Measurements from ENCODE around the gene LRRC47. TPM values are rescaled to one million over a fixed set of nuclear protein-coding genes. Genes with fewer than 3 reads are reported as not detected.

LRRC47 gene
- total and polyA plus RNA-seq, 2 of the 13 experiments (the other 11 are each of a cell fraction or from before 2014, with no cell fraction given) = 18.3 to 52.5 TPM

- TF ChIP-seq MLLT10 (CRISPR knock-in tag; IDR thresholded peaks at IDR 0.05) (no peak), TRIM22 (IDR thresholded peaks at IDR 0.05) (no peak), ZNF441 (CRISPR knock-in tag; IDR thresholded peaks at IDR 0.05; ENCODE audit: borderline replicate concordance) (no peak), HIC2 (CRISPR knock-in tag; IDR thresholded peaks at IDR 0.05; ENCODE audit: low read depth) (peak; percentile 97), SMYD3 (CRISPR knock-in tag; IDR thresholded peaks at IDR 0.05) (peak; percentile 67; the same call in 1 of the 2 replicates), SKIL (CRISPR knock-in tag; IDR thresholded peaks at IDR 0.05; ENCODE audit: borderline replicate concordance) (no peak; the same call in 1 of the 2 replicates), ZNF883 (CRISPR knock-in tag; IDR thresholded peaks at IDR 0.05; ENCODE audit: not compliant biosample characterization) (peak; percentile 20), HIVEP1 (CRISPR knock-in tag; IDR thresholded peaks at IDR 0.05) (0 out of 2 replicates have a peak, but pooled peaks have one; percentile 52), EEA1 (CRISPR knock-in tag; IDR thresholded peaks at IDR 0.05; ENCODE audit: borderline replicate concordance) (peak; percentile 83; the same call in 1 of the 2 replicates), FOXM1 (CRISPR knock-in tag; IDR thresholded peaks at IDR 0.05) (no peak), EP300 (IDR thresholded peaks at IDR 0.05; ENCODE audit: low read depth in 2 of 2, low read length in 2 of 2) (no peak; a peak in 1 of 4 replicates), EP300 (CRISPR knock-in tag; IDR thresholded peaks at IDR 0.05; ENCODE audit: borderline replicate concordance) (0 out of 2 replicates have a peak, but pooled peaks have one; percentile 33), ZBTB4 (CRISPR knock-in tag; IDR thresholded peaks at IDR 0.05; ENCODE audit: borderline replicate concordance) (0 out of 2 replicates have a peak, but pooled peaks have one; percentile 91), ZNF367 (CRISPR knock-in tag; IDR thresholded peaks at IDR 0.05; ENCODE audit: borderline replicate concordance) (peak; percentile 18; the same call in 1 of the 2 replicates), TOE1 (CRISPR knock-in tag; IDR thresholded peaks at IDR 0.05) (0 out of 2 replicates have a peak, but pooled peaks have one; percentile 18), DDIT3 (CRISPR knock-in tag; IDR thresholded peaks at IDR 0.05) (no peak), CEBPB (IDR thresholded peaks at IDR 0.05; ENCODE audit: borderline replicate concordance, low read depth, low read length) (no peak)
Observed at GRCh38 chr1:3775490-3776230, 20.6 kb downstream of the LRRC47 start (continued).
